GM21360 (cell line): Measurements from ENCODE around the gene CER1.
"Not testable (repeated sequence)": the region's sequence is repeated elsewhere in the genome, so short reads cannot be mapped to it uniquely, and the experiment has no call there.

Experiments
- ATAC-seq: cut with Tn5 transposase; IDR thresholded peaks from one replicate; pipeline ENCODE4 v1.9.1; 2021; ENCODE audit warnings: mild to moderate bottlenecking, moderate library complexity; ENCODE audit not compliant: unreplicated experiment

CER1 gene

DNA sequence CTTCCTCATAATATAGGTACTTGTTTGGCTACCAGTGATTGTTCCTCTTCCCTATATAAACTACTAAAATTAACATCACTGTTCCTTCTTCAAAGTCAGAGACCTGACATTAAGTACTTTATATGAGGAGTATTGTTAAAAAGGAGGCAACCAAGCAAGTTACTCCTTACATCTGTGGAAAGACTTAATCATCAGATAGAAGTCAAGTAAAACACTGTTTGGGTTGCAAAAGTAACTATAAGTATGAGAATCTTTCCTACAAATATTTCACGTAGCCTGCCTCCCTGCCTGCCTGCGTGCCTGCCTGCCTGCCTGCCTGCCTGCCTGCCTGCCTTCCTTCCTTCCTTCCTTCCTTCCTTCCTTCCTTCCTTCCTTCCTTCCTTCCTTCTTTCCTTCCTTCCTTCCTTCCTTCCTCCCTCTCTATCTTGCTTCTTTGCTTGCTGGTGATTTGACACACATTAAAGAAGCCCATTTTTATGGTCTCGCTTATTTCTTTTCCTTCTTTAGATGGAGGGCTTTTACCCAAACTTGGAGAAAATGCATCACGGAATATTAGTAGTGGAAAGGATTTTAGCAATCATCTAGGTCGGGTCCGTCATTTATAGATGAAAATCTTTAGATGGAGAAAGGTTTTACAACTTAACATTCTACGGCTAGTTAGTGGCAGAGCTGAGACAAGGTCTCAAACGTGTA is 3.2 kb downstream of the CER1 start:
- no peak for ATAC-seq

DNA sequence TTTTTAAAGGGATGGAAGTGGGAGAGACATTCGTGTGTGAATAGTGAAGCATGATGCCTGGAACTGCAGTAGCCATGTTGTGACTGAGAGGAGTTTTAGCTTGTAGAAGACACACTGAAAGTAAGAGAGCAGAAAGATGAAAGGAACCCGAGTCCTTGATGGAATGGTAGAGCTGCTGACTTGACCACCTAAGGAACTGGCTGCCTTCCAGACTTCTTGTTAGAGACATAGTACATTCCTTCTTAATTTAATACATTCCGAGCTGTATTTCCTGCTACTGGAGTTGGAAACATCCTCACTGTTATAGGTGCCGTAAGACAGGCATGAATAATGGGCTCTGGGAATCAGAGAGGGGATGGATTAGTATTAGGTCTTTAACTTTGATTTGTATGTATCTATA is 7.4 kb downstream of the CER1 start:
- ATAC-seq = no peak

DNA sequence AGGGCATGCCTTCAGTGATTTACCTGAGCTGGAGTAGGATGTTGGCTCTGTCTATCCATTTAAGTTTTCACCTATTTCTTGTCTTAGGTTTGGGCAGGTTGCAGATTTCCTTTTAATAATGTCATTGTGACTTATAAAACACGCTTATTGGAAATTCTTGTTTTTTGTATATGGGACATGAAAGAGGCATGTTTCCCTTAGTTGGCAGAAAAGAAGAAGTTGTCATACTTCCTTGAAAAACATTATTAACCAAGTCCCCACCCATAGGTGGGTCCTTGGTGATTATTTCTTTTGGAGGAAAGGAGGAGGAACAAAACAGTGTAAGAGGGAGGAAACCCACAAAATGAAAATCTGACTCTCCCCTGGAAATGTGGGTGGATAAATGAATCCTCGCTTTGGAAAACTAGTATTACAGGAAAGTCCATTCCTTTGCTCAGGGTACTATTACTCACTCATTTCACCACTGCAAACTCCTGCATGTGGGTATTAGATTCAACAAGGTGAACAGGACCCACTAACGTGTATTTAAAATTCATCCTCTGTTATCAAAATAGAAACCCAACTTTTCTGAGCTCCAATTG is 9.3 kb downstream of the CER1 start:
- ATAC-seq = no peak

- ATAC-seq = no peak
These were observed 11.7 kb downstream of the CER1 start for GRCh38 chr9:14710804-14711203.

GRCh38 chr9:14706530-14707140 is 15.9 kb downstream of the CER1 start:
- peak; percentile 66 for ATAC-seq

DNA sequence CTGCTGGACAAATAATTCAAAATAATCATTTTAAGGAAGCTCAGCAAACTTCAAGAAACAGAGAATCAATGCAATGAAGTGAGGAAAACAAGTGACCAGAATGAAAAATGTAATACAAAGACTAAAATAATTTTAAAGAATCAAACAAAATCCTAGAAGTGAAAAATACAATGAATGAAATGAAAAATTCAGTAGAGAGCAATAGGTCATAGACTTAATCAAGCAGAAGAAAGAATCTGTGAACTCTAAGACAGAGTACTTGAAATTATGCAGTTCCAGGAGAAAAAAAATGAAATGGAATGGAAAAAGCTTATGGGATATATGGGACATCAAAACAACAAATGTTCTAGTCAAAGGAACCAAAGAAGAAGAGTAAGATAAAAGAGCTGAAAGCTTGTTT is 17.5 kb downstream of the CER1 start:
- ATAC-seq = no peak

GRCh38 chr9:14704281-14704680 is 18.3 kb downstream of the CER1 start:
- ATAC-seq = no peak

DNA sequence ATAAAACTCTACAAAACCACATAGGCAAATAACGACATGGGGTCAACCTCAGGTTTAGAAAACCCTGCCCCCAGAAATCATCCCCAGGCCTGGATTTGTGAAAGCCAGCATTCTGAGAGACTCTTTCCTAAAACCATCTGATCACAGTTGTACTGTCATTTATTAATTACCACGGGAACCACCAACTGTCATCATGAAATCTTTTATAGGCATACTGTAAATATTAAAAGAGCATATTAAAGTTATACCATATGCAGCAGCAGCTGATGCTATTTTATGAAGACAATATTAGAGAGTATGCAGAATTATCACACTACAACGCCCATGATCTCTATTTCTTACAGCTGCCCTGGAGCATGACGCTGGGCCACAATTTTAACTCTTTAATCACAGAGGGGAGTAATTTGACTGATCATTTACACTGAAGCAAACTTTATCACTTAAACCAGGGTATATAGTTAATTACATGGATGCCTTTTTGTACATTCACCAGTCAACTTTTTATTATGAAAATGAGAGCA is 20.3 kb downstream of the CER1 start:
- ATAC-seq = no peak

DNA sequence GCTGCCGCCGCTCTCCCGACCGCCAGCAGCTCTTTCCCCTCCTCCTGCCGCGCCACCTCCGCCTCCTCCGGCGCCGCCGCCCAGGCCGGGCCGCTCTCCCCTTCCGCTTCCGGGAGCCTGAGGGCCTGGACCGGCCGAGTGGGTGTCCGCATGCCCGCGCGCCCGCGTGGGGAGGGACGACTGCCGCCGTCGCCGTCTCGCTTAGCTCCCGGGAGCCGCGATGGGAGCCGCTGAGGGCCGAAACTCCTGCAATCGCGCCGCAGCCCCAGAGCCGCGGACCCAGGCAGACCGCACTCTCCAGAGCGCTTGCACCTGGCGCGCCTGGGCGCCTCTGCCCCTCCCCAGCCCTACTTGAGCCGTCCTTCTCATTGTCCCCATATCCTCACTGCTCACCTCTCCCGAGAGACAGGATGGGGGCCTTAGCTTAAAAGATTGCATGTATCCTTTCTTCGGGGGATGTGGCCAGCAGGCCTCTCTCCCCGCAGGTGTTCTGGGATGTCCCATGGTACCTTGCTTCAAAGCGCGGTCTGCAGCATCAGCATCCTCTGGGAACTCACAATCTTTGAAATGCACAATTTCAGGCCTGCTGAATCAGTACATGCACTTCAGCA is 29.2 kb downstream of the CER1 start, which contains the start of gene ZDHHC21:
TSS of gene ZDHHC21 (minus strand) at position 182 of the 611 bp plus-strand sequence. CDS start 19,092 bp downstream, outside the sequence.
- peak; percentile 62 for ATAC-seq

DNA sequence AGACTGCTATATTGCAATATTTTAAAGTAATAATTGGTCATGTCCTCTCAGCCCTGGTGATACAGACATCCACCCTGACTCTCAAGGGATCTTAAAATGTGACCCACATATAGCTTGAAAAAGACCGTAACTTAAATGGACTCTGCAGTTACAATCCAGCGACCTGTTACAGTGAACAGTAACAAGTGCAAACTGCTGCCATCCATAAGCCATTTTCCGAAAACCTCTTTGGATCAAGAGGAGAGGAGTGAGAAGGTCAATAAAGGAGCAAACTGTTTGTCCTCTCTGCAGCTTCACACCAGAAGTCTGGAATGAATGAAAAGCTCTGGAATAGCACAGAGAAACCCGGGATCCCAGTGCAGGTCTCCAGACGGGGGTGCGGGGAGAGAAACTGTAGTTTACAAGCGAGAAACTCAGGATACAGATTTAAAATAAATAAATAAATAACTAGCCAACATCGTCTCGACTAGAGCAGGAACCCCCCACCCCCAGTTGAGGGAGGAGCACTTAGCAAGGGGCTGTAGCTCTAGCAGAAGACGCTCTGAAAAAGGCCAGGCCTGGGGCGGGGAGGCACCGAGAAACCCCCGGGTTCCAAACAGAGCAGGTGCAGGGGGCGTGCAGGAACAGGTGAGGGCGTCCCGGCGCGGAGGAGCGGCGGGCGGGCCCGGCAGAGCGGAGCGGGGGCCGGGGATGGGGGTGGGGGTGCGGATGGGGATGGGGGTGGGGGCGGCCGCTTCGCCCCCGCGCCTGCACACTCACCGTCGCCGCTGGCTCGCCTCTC is 29.9 kb downstream of the CER1 start:
- ATAC-seq = peak; percentile 32

DNA sequence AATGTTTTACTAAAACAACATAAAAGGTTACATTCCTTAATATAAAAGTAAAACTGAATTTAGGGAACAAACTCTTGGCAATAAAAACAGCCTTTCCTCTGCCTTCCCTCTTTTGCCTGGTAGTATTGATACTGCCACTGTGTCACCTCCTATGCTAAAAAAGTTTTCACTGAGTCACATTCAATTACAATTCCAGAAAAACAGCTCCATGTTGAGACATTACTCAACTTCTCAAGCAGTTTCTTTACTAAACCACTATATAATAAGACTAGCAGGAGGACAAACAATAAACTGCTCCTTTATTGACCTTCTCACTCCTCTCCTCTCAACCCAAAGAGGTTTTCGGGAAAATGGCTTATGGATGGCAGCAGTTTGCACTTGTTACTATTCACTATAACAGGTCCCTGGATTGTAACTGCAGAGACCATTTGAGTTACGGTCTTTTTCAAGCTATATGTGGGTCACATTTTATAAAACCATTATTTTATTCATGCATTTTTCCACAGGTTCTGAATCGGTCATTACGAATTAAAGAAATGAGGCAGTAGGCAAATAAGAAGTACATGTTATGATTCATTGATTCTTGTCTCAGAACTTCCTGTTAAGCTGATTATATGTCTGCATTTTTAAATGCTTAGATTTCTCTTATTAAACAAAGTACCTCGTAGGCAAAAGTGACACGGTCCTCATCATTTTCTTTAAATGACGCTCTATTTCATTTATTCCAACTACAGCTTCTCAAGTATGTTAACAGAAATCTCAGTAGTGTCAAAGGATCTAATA is 31.4 kb downstream of the CER1 start:
- ATAC-seq = no peak

DNA sequence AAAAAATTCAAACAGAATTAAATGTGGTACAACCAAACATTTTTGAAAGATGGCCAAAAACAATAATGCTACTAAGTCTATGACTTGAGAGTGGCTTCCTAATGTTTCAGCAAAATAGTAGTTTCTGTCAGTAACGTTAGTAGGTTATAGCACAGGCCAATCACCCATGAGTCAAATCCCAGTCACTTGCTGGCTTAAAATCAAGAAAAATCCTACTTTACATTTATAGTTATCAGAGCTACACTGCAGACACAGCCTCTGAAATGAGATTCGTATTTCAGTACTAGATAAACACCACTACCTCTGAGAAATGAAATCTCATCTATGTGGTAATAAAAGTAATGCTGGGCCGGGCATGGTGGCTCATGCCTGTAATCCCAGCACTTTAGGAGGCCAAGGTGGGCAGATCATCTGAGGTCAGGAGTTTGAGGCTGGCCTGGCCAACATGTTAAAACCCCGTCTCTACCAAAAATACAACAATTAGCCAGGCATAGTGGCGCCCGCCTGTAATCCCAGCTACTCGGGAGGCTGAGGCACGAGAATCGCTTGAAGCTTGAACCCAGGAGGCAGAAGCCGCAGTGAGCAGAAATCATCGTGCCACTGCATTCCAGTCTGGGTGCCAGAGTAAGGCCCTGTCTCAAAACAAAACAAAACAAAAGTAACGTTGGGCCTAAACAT is 35.4 kb downstream of the CER1 start:
- ATAC-seq = no peak

DNA sequence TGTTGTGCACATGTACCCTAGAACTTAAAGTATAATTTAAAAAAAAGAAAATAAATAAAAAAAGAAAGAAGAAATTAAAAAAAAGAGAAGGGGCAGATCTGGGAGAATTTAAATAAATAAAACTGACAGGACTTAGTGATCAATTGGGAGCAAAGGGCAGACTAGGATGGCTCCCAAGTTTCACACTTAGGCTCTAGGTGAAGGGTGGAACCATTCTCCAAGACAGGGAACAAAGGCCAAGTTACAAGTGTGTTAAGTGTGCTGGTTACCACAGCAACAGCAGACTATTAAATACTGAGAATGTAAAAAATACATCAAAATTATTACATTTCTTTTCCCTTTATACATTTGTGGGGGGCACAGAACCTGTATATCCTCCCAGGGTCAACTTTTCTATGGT is 36.4 kb downstream of the CER1 start:
- ATAC-seq = no peak

- ATAC-seq = not testable (repeated sequence)
These were observed 39.9 kb downstream of the CER1 start for GRCh38 chr9:14682616-14683015.

DNA sequence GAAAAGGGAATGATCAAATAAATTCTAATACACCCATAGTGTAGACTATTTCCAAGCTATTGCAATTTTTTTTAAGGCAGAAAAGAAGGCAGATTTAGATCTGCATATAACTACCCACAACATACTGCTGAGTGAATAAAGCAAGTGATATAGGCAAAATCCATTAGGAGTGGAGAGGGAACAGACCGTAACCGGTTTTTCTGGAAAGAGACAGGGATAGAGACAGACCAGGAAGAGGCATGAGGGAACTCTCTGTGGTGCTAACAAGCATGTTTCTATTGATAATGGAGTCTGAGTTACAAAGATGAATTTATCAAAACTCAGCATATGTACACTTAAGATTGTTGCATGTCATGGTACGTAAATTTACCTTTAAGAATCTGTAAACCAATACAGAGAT is 43.8 kb downstream of the CER1 start:
- no peak for ATAC-seq

- no peak for ATAC-seq
These were observed 44.7 kb downstream of the CER1 start for GRCh38 chr9:14677872-14678271.

- ATAC-seq = no peak
These were observed 45.1 kb downstream of the CER1 start for GRCh38 chr9:14677396-14677795.

DNA sequence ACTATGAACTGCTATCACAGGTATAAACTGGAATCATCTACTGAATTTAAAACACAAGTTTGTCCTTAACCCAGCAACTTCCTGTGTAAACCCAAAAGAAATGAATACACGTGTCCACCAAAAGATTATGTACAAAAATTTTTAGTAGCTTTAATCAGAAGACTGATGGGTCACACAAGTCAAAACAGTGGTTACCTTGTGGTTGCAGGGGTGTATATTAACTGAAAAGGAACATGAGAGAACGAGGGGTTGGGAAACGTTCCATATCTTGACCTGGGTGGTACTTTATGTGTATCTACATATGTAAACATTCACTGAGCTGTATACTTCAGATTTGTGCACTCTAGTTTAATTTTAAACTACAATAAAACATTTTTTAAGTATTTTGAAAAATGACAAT is 47.9 kb downstream of the CER1 start:
- no peak for ATAC-seq

- no peak for ATAC-seq
These were observed 51.2 kb downstream of the CER1 start for GRCh38 chr9:14671377-14671776.

- ATAC-seq = no peak
These were observed 51.8 kb downstream of the CER1 start for GRCh38 chr9:14670718-14671117.
